GM12878 (cell line): Measurements from ENCODE around the gene CAMKK2.
"Not testable (repeated sequence)": the region's sequence is repeated elsewhere in the genome, so short reads cannot be mapped to it uniquely, and the experiment has no call there.

Experiments used
- ATF7 ChIP-seq: fragments of 450-650 bp; IDR thresholded peaks from 2 replicates; pipeline ENCODE4 v1.6.1; 2016; ENCODE audit warnings: low read depth, mild to moderate bottlenecking
- BMI1 ChIP-seq: fragments of 450-650 bp; IDR thresholded peaks from 2 replicates; pipeline ENCODE4 v1.6.1; 2016; ENCODE audit warnings: mild to moderate bottlenecking, moderate library complexity, borderline replicate concordance
- CTCF ChIP-seq, 3 experiments: IDR thresholded peaks in 2 of 3; conservative IDR thresholded peaks in 1 of 3; 2 replicates each; pipeline ENCODE4 v1.5.1; 2011; ENCODE audit warnings: low read depth in 3 of 3, low read length in 3 of 3, mild to moderate bottlenecking in 3 of 3, control low read depth in 2 of 3, moderate library complexity in 2 of 3, inconsistent platforms in 1 of 3, mixed read lengths in 1 of 3; ENCODE audit not compliant: control insufficient read depth in 2 of 3, insufficient read depth in 1 of 3; ENCODE audit errors: extremely low read depth in 1 of 3
- DPF2 ChIP-seq: fragments of 450-650 bp; IDR thresholded peaks from 2 replicates; pipeline ENCODE4 v1.6.1; 2017; ENCODE audit warnings: mild to moderate bottlenecking
- FOXM1 ChIP-seq: IDR thresholded peaks from 2 replicates; pipeline ENCODE4 v1.6.1; 2012; ENCODE audit warnings: low read depth, mild to moderate bottlenecking, inconsistent platforms, low read length, moderate library complexity
- GABPA ChIP-seq: IDR thresholded peaks from 2 replicates; pipeline ENCODE4 v1.6.1; 2014; ENCODE audit warnings: antibody characterized with exemption, low read depth, mild to moderate bottlenecking, inconsistent platforms
- JUND ChIP-seq: IDR thresholded peaks from 2 replicates; pipeline ENCODE4 v1.6.1; 2012; ENCODE audit warnings: low read depth, mild to moderate bottlenecking, low read length, improper control_type of control experiment, moderate library complexity
- RAD21 ChIP-seq: IDR thresholded peaks from 2 replicates; pipeline ENCODE4 v1.6.1; 2011; ENCODE audit warnings: mild to moderate bottlenecking, low read depth, low read length, moderate library complexity; ENCODE audit not compliant: insufficient read depth
- RFX5 ChIP-seq: IDR thresholded peaks from 2 replicates; pipeline ENCODE4 v1.6.1; 2011; ENCODE audit warnings: low read depth, low read length, improper control_type of control experiment
- SIN3A ChIP-seq: IDR thresholded peaks from 2 replicates; pipeline ENCODE4 v1.6.1; 2012; ENCODE audit warnings: low read depth, low read length, improper control_type of control experiment
- ZBTB11 ChIP-seq: fragments of 450-650 bp; formaldehyde crosslinking; IDR thresholded peaks from 2 replicates; pipeline ENCODE4 v1.5.0; 2022; ENCODE audit warnings: mild to moderate bottlenecking, missing genetic modification characterization
- ZNF384 ChIP-seq: IDR thresholded peaks from 2 replicates; pipeline ENCODE4 v1.6.1; 2012; ENCODE audit warnings: low read depth, mild to moderate bottlenecking, low read length, improper control_type of control experiment, borderline replicate concordance
- TF ChIP-seq, protein P1 (sequence below): IDR thresholded peaks from 2 replicates; pipeline ENCODE4 v1.6.1; 2012; ENCODE audit warnings: low read depth, low read length, improper control_type of control experiment

- TF ChIP-seq BMI1; RFX5; SIN3A; GABPA; ZBTB11 (CRISPR knock-in tag); JUND; FOXM1; ATF7; CTCF (IDR thresholded peaks at IDR 0.05 in 2 of 3, conservative IDR thresholded peaks at IDR 0.05 in 1 of 3; ENCODE audit: control insufficient read depth in 2 of 3, extremely low read depth in 1 of 3, insufficient read depth in 1 of 3, low read depth in 3 of 3, low read length in 3 of 3); ZNF384; DPF2; RAD21: not testable (repeated sequence)
- TF ChIP-seq, protein P1, sequence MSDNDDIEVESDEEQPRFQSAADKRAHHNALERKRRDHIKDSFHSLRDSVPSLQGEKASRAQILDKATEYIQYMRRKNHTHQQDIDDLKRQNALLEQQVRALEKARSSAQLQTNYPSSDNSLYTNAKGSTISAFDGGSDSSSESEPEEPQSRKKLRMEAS = not testable (repeated sequence)
Observed at GRCh38 chr12:121280531-121280930, 16.0 kb downstream of the CAMKK2 start.
